Measurements from ENCODE around the gene NTHL1. TPM values are rescaled to one million over a fixed set of nuclear protein-coding genes. Genes with fewer than 3 reads are reported as not detected.
A peak's percentile ranks its signal among the peaks of the same experiment; 100 is the strongest.

The NTHL1 gene
- total RNA-seq, 1 donor from 2014 or later: 13.6 TPM

DNA sequence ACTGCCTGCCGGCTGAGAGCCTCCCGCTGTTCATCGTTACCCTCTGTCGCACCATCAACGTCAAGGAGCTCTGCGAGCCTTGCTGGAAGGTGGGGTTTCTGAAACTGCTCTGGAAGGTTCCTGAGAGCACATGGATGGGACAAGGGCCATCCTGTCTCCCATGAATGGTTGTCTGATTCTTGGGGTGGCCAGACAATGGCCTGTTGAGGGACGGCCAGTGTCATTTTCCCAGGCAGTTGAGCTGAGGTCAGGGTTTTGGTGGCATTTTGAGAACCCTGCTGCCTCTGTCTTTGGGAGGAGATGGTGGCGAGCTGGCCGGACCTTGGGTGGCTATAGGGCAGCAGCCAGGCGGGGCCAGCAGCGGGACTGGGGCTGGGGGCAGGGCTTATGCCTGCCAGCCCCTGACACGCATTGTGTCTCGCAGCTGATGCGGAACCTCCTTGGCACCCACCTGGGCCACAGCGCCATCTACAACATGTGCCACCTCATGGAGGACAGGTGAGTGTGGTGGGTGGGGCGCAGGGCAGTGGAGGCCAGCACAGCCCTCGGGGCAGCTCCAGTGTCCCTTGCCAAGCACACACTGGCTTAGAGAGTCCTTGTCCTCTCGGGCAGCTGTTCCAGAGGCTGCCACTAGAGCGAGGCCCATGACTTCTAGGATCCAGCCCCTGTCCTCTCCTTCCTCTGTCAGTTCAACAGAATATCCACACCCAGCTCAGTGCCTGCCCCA lies 9.2 kb upstream of the NTHL1 start:
- no peaks in the 10 kb centered on the region for H3K4me1 ChIP-seq (ENCODE audit: control insufficient read depth in 3 of 3, insufficient read depth in 3 of 3, low read length in 3 of 3)
- peaks cover 48 to 62% (median 57%) of the 10 kb centered on the region in 3 donors for H3K36me3 ChIP-seq (ENCODE audit: control insufficient read depth in 3 of 3, insufficient read depth in 3 of 3, low read length in 3 of 3)
- no peak overlapping the region for H3K4me3 ChIP-seq (ENCODE audit: low read length in 3 of 3)

DNA sequence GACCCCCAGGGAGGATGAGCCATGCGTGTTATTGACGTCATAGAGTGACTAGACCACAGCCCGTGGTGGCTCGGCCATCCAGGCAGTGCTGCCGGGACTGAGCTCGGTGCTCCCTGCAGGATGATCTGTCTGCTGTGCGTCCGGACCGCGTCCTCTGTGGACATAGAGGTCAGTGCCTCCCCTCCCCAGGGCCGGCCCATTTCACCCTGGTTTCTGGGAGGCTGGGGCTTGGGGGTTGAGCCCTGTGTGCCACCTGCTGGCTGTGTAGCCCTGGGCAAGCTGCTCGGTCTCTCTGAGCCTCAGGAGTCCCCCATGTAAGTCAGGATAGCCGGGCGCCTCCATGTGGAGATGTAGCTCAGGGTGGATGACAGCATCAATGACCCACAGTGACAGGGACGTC lies 8.4 kb upstream of the NTHL1 start:
- Histone ChIP-seq H3K27me3 (ENCODE audit: control insufficient read depth in 3 of 3, insufficient read depth in 3 of 3, low read length in 3 of 3) (no peaks in the 10 kb centered on the region), H3K9me3 (ENCODE audit: control insufficient read depth in 3 of 3, low read length in 3 of 3) (no peaks in the 10 kb centered on the region), H3K4me1 (ENCODE audit: control insufficient read depth in 3 of 3, insufficient read depth in 3 of 3, low read length in 3 of 3) (no peaks in the 10 kb centered on the region), H3K27ac (ENCODE audit: low read depth, low read length) (no peak overlapping the region), H3K4me3 (ENCODE audit: low read length in 3 of 3) (no peak overlapping the region), H3K36me3 (ENCODE audit: control insufficient read depth in 3 of 3, insufficient read depth in 3 of 3, low read length in 3 of 3) (peaks cover 52 to 67% (median 56%) of the 10 kb centered on the region in 3 donors), H3K9ac (ENCODE audit: low read depth in 1 of 3, low read length in 3 of 3) (no peak overlapping the region)

More for the DNA sequence above, 9.2 kb upstream of the NTHL1 start:
- Histone ChIP-seq H3K27ac (ENCODE audit: low read depth, low read length) (no peak overlapping the region), H3K9me3 (ENCODE audit: control insufficient read depth in 3 of 3, low read length in 3 of 3) (no peaks in the 10 kb centered on the region), H3K9ac (ENCODE audit: low read depth in 1 of 3, low read length in 3 of 3) (no peak overlapping the region), H3K27me3 (ENCODE audit: control insufficient read depth in 3 of 3, insufficient read depth in 3 of 3, low read length in 3 of 3) (no peaks in the 10 kb centered on the region)

DNA sequence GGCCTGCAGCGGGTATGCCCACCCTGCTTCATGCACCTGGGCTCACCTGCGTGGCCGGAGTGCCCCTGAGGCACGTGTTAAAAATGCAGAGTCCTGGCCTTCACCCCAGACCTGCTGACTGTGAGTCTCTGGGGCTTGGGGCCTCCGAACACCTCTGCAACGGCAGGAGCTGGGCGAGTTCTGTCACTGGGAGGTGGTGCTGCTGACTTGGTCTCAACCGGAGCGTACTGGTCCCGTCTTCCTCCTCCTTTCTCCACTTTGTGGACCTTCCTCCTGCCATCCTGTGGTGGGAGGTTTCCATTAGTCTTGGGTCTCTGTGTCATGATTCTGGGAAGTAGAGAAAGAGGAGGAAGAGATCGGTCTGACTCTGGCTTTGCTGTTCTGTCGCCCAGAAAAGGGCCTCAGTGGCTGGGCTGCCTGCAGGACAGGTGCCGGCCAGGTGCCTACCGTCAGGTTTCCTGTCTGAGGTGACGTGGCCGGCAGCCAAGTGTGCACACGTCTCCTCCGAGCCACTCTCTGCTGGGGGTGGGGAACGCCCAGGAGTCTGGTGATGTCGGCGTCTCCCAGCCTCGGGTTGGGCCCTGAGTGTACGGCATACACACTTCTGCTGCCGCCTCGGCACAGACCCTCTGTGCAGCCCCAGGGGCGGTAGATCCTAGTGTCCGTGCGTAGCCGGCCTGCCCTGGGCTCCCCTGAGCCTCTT lies 7.1 kb upstream of the NTHL1 start:
- no peak overlapping the region for H3K27ac ChIP-seq (ENCODE audit: low read depth, low read length)
- peaks cover 43 to 57% (median 50%) of the 10 kb centered on the region in 3 donors for H3K36me3 ChIP-seq (ENCODE audit: control insufficient read depth in 3 of 3, insufficient read depth in 3 of 3, low read length in 3 of 3)
- no peaks in the 10 kb centered on the region for H3K27me3 ChIP-seq (ENCODE audit: control insufficient read depth in 3 of 3, insufficient read depth in 3 of 3, low read length in 3 of 3)

DNA sequence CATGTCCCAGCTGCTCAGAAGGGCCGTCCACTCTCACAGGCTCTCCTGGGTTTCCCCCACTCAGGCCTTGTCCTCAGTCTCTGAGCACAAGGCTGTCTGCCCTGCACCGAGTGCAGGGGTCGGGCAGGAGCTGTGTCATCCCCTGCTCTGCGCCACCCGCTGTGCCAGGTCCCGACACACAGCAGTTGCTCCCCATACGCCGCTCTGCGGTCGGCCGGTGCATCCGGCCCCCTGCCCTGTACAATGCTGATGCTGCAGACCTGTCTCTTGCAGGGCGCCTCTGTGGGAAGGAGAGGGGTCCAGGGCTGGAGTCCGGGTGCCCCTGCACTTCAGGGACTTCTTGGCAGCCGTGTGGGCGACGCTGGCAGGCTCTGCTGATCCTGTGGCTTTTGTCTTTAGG lies 6.3 kb upstream of the NTHL1 start:
- H3K36me3 ChIP-seq (ENCODE audit: control insufficient read depth in 3 of 3, insufficient read depth in 3 of 3, low read length in 3 of 3): peaks cover 43 to 57% (median 50%) of the 10 kb centered on the region in 3 donors

More for the DNA sequence above, 7.1 kb upstream of the NTHL1 start:
- H3K9ac ChIP-seq (ENCODE audit: low read depth in 1 of 3, low read length in 3 of 3): no peak overlapping the region
- no peak overlapping the region for H3K4me3 ChIP-seq (ENCODE audit: low read length in 3 of 3)
- no peaks in the 10 kb centered on the region for H3K4me1 ChIP-seq (ENCODE audit: control insufficient read depth in 3 of 3, insufficient read depth in 3 of 3, low read length in 3 of 3)
- no peaks in the 10 kb centered on the region for H3K9me3 ChIP-seq (ENCODE audit: control insufficient read depth in 3 of 3, low read length in 3 of 3)

DNA sequence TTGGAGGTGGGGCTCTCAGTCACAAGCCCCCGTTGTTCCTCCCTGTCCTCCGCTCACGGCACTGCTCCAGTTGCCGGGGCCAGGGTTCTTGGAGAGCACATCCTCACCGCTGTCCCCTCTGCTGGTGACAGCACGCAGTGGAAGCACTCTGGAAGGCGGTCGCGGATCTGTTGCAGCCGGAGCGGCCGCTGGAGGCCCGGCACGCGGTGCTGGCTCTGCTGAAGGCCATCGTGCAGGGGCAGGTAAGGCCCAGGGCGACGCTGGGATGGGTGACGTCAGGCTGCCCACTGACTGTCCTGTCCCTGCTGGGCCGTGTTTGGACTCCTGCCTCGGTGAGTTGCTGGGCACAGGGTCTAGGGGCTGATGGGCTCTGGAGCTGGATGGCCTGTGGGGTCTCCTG lies 5.6 kb upstream of the NTHL1 start:
- Histone ChIP-seq H3K9me3 (ENCODE audit: control insufficient read depth in 3 of 3, low read length in 3 of 3) (no peaks in the 10 kb centered on the region), H3K27ac (ENCODE audit: low read depth, low read length) (no peak overlapping the region), H3K9ac (ENCODE audit: low read depth in 1 of 3, low read length in 3 of 3) (no peak overlapping the region), H3K27me3 (ENCODE audit: control insufficient read depth in 3 of 3, insufficient read depth in 3 of 3, low read length in 3 of 3) (no peaks in the 10 kb centered on the region), H3K4me3 (ENCODE audit: low read length in 3 of 3) (no peak overlapping the region), H3K4me1 (ENCODE audit: control insufficient read depth in 3 of 3, insufficient read depth in 3 of 3, low read length in 3 of 3) (peaks cover 6 to 11% (median 10%) of the 10 kb centered on the region in 3 donors), H3K36me3 (ENCODE audit: control insufficient read depth in 3 of 3, insufficient read depth in 3 of 3, low read length in 3 of 3) (peaks cover 38 to 55% (median 48%) of the 10 kb centered on the region in 3 donors)

More for the DNA sequence above, 6.3 kb upstream of the NTHL1 start:
- H3K9ac ChIP-seq (ENCODE audit: low read depth in 1 of 3, low read length in 3 of 3): no peak overlapping the region
- H3K27me3 ChIP-seq (ENCODE audit: control insufficient read depth in 3 of 3, insufficient read depth in 3 of 3, low read length in 3 of 3): no peaks in the 10 kb centered on the region
- peaks cover 0 to 4% (median 3%) of the 10 kb centered on the region in 3 donors for H3K4me1 ChIP-seq (ENCODE audit: control insufficient read depth in 3 of 3, insufficient read depth in 3 of 3, low read length in 3 of 3)
- H3K4me3 ChIP-seq (ENCODE audit: low read length in 3 of 3): no peak overlapping the region
- H3K9me3 ChIP-seq (ENCODE audit: control insufficient read depth in 3 of 3, low read length in 3 of 3): no peaks in the 10 kb centered on the region
- no peak overlapping the region for H3K27ac ChIP-seq (ENCODE audit: low read depth, low read length)

DNA sequence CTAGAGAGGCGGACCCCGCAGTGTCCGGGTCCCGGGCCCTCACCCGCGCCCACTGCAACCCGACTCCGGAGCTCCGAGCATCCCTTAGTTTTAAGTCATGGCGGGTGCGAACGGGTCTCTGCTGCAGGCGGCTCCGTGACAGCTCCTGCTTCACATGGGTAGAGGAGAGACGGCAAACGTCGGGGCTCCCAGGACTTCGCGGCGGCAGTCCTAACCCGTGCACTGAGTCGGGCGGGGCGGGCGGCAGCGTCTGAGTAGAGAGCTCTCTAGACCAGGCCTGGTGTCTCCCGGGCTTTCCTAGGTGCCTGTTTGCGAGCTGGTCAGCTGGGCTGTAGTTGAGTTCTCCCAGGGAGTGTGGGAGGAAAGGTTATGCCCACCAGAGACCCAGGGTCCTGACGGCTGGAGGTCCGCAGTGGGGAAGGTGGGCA lies 496 bp upstream of the NTHL1 start:
- H3K27me3 ChIP-seq (ENCODE audit: control insufficient read depth in 3 of 3, insufficient read depth in 3 of 3, low read length in 3 of 3): no peaks in the 10 kb centered on the region
- H3K4me3 ChIP-seq (ENCODE audit: low read length in 3 of 3): peak overlapping the region; percentile 73 to 88 (median 85)
- H3K9ac ChIP-seq (ENCODE audit: low read depth in 1 of 3, low read length in 3 of 3): peak overlapping the region; percentile 77 to 88 (median 86)
- H3K9me3 ChIP-seq (ENCODE audit: control insufficient read depth in 3 of 3, low read length in 3 of 3): no peaks in the 10 kb centered on the region
- H3K27ac ChIP-seq (ENCODE audit: low read depth, low read length): peak overlapping the region; percentile 25
- peaks cover 15 to 19% (median 18%) of the 10 kb centered on the region in 3 donors for H3K36me3 ChIP-seq (ENCODE audit: control insufficient read depth in 3 of 3, insufficient read depth in 3 of 3, low read length in 3 of 3)
- peaks cover 23 to 44% (median 34%) of the 10 kb centered on the region in 3 donors for H3K4me1 ChIP-seq (ENCODE audit: control insufficient read depth in 3 of 3, insufficient read depth in 3 of 3, low read length in 3 of 3)

DNA sequence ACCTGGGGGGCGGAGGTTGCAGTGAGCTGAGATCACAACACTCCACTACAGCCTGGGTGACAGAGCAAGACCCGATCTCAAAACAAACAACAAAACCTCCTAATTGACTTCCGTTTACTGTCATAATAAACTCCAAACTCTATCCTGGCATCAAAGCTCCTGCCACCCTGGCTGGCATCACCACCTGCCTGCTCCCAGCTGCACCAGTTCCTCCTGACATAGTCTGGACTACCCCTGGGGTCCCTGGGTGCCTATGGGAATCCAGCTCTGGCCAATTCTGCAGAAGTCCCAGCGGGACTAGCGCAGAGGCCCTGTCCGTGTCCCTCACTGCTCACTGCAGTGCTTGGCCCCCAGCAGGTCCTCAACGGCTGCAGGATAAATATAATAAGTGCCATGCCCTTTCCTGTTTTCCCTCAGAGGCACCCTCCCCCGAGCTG lies 723 bp downstream of the NTHL1 start:
- peaks cover 23 to 51% (median 42%) of the 10 kb centered on the region in 3 donors for H3K4me1 ChIP-seq (ENCODE audit: control insufficient read depth in 3 of 3, insufficient read depth in 3 of 3, low read length in 3 of 3)

DNA sequence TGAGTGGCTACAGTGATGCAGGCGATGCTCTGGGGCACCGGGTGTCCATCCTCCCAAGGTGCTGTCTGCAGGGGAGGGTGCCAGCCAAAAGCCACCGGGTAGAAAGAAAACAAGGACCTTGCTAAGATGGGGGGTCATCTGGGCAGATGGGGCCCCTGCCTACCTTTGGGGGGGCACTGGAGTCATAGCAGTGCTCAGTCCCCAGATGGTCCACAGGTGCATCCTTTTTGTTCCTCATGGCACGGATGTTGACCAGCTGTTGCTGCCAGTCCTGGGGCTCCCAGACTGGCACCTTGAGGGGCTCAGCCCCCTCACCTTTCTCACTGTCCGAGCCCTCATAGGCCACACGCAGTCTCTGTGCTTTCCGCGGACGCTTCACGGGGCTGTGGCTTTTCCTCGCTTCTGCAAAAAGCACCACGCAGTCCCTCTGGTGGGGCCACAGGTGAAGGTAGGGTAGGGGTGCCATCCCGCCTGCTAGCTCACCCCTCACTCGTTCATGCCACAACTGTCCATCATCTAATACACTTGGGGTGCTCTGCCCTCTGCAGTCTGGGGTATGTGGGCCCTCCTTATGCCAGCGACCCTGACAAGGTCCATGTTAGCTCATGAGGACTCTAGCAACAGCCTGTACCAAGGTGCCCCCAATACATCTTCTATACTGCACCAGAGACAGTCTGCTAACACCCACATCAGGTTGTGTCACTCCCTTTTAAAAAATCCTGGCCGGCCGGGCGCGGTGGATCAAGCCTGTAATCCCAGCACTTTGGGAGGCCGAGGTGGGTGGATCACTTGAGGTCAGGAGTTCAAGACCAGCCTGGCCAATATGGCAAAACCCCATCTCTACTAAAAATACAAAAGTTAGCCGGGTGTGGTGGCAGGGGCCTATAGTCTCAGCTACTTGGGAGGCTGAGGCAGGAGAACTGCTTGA lies 1.4 kb downstream of the NTHL1 start:
- H3K27ac ChIP-seq (ENCODE audit: low read depth, low read length): no peak overlapping the region
- peak overlapping the region in 1 of 3 donors; percentile 88 for H3K9ac ChIP-seq (ENCODE audit: low read depth in 1 of 3, low read length in 3 of 3)

More for the DNA sequence above, 723 bp downstream of the NTHL1 start:
- peak overlapping the region; percentile 75 to 88 (median 85) for H3K4me3 ChIP-seq (ENCODE audit: low read length in 3 of 3)
- no peaks in the 10 kb centered on the region for H3K27me3 ChIP-seq (ENCODE audit: control insufficient read depth in 3 of 3, insufficient read depth in 3 of 3, low read length in 3 of 3)
- peak overlapping the region; percentile 57 to 88 (median 60) for H3K9ac ChIP-seq (ENCODE audit: low read depth in 1 of 3, low read length in 3 of 3)
- H3K9me3 ChIP-seq (ENCODE audit: control insufficient read depth in 3 of 3, low read length in 3 of 3): no peaks in the 10 kb centered on the region
- H3K27ac ChIP-seq (ENCODE audit: low read depth, low read length): no peak overlapping the region
- peaks cover 6 to 9% (median 7%) of the 10 kb centered on the region in 3 donors for H3K36me3 ChIP-seq (ENCODE audit: control insufficient read depth in 3 of 3, insufficient read depth in 3 of 3, low read length in 3 of 3)

DNA sequence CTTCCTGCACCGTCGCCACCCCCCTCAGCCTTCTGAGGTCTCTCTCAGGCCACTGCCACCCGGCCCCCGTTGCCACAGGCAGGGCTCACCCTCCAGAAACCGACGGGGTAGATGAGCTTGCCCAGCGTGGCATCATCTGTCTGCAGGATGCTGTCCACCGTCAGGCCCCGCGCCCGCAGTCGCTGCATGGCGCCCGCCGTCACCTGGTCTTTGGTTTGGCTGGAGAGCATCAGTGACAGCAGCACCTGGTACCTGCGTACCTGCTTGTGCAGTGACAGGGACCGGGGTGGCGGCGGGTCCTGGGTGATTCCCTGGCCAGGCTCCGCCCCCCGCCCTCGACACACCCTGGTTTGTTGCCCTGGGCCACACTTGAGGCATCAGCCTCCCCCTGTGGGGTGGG lies 3.1 kb downstream of the NTHL1 start:
- Histone ChIP-seq H3K9ac (ENCODE audit: low read depth in 1 of 3, low read length in 3 of 3) (no peak overlapping the region), H3K4me1 (ENCODE audit: control insufficient read depth in 3 of 3, insufficient read depth in 3 of 3, low read length in 3 of 3) (peaks cover 39 to 70% (median 61%) of the 10 kb centered on the region in 3 donors), H3K36me3 (ENCODE audit: control insufficient read depth in 3 of 3, insufficient read depth in 3 of 3, low read length in 3 of 3) (peaks cover 0 to 3% (median 3%) of the 10 kb centered on the region in 3 donors), H3K4me3 (ENCODE audit: low read length in 3 of 3) (no peak overlapping the region), H3K9me3 (ENCODE audit: control insufficient read depth in 3 of 3, low read length in 3 of 3) (no peaks in the 10 kb centered on the region), H3K27me3 (ENCODE audit: control insufficient read depth in 3 of 3, insufficient read depth in 3 of 3, low read length in 3 of 3) (no peaks in the 10 kb centered on the region), H3K27ac (ENCODE audit: low read depth, low read length) (no peak overlapping the region)

More for the DNA sequence above, 1.4 kb downstream of the NTHL1 start:
- Histone ChIP-seq H3K4me1 (ENCODE audit: control insufficient read depth in 3 of 3, insufficient read depth in 3 of 3, low read length in 3 of 3) (peaks cover 24 to 55% (median 44%) of the 10 kb centered on the region in 3 donors), H3K9me3 (ENCODE audit: control insufficient read depth in 3 of 3, low read length in 3 of 3) (no peaks in the 10 kb centered on the region), H3K27me3 (ENCODE audit: control insufficient read depth in 3 of 3, insufficient read depth in 3 of 3, low read length in 3 of 3) (no peaks in the 10 kb centered on the region), H3K36me3 (ENCODE audit: control insufficient read depth in 3 of 3, insufficient read depth in 3 of 3, low read length in 3 of 3) (peaks cover under 1 to 4% (median 4%) of the 10 kb centered on the region in 3 donors), H3K4me3 (ENCODE audit: low read length in 3 of 3) (peak overlapping the region in 1 of 3 donors; percentile 13)

All from skeletal muscle tissue (tissue), 4 donors.